Neutrophil (primary cell): ENCODE results near the gene DDO.

Source experiments
- H3K27ac ChIP-seq: fragments of 200-600 bp; sonication (generic); 2 replicates; pipeline ENCODE4 v1.5.1; 2016; ENCODE audit warnings: mild to moderate bottlenecking, moderate library complexity
- H3K27me3 ChIP-seq: fragments of 200-600 bp; sonication (generic); 2 replicates; pipeline ENCODE4 v1.6.0; 2016; ENCODE audit warnings: mild to moderate bottlenecking
- H3K36me3 ChIP-seq: fragments of 200-600 bp; sonication (generic); 2 replicates; pipeline ENCODE4 v1.5.1; 2017
- H3K4me1 ChIP-seq, 2 experiments: fragments of 200-600 bp in 1 of 2; sonication (generic) in 1 of 2; 1 replicate in 1 of 2; 2 replicates in 1 of 2; pipeline versions ENCODE4 v1.5.1 to v1.6.1; 2013 to 2016; ENCODE audit warnings: low read depth in 1 of 2, low read length in 1 of 2, mild to moderate bottlenecking in 1 of 2, moderate library complexity in 1 of 2; ENCODE audit not compliant: control insufficient read depth in 1 of 2, insufficient read depth in 1 of 2
- H3K4me3 ChIP-seq, 2 experiments: fragments of 200-600 bp in 1 of 2; sonication (generic) in 1 of 2; 1 replicate in 1 of 2; 2 replicates in 1 of 2; pipeline ENCODE4 v1.5.1; 2013 to 2016; ENCODE audit warnings: low read depth in 1 of 2, low read length in 1 of 2, mild to moderate bottlenecking in 1 of 2, moderate library complexity in 1 of 2
- H3K9me3 ChIP-seq: fragments of 200-600 bp; sonication (generic); 2 replicates; pipeline ENCODE4 v1.5.1; 2016
- TF ChIP-seq, protein P1 (sequence below): fragments of 200-600 bp; sonication (generic); IDR thresholded peaks from 2 replicates; pipeline ENCODE4 v1.5.1; 2016; ENCODE audit warnings: antibody characterized with exemption

The DDO gene

DNA sequence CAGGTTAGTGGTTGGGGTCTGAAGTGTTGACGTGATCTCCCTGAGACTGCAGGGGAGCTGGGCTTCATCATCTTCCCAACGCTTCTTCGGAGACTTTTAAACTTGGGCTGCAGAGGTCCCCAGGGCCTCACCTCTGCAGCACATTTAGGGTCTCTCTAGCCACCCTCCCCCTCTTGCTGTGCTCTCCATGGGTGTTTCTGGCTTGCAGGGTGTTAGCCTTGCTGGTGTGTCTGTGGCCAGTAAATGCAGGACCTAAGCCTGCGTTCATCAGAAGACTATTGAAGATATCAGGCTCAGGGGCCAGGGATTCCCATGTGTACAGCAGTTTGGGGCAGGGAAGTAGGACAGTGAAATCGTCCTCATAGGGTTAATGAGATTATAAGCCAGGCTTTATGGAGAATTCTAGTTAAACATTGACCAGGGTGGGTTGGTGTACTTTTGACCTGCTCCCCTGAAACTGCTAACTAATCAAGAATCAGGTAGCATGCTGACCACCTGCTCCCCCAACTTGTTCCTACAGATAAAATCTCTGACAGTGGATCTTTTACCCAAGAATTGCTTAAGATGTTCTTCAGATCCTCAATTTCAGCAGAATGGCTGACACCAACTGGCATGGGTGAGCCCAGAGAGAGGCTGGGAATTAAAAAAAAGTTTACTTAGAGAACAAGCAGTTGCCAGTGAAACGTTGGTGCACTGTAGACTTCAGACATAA lies 3.8 kb upstream of the DDO start:
- TF ChIP-seq, protein P1, sequence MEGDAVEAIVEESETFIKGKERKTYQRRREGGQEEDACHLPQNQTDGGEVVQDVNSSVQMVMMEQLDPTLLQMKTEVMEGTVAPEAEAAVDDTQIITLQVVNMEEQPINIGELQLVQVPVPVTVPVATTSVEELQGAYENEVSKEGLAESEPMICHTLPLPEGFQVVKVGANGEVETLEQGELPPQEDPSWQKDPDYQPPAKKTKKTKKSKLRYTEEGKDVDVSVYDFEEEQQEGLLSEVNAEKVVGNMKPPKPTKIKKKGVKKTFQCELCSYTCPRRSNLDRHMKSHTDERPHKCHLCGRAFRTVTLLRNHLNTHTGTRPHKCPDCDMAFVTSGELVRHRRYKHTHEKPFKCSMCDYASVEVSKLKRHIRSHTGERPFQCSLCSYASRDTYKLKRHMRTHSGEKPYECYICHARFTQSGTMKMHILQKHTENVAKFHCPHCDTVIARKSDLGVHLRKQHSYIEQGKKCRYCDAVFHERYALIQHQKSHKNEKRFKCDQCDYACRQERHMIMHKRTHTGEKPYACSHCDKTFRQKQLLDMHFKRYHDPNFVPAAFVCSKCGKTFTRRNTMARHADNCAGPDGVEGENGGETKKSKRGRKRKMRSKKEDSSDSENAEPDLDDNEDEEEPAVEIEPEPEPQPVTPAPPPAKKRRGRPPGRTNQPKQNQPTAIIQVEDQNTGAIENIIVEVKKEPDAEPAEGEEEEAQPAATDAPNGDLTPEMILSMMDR, result no peak
- no peaks in the 10 kb centered on the region for H3K9me3 ChIP-seq
- H3K4me1 ChIP-seq, result peaks cover 8 to 35% of the 10 kb centered on the region in 2 experiments
- no peak overlapping the region for H3K4me3 ChIP-seq
- H3K36me3 ChIP-seq, result no peaks in the 10 kb centered on the region
- no peak overlapping the region for H3K27ac ChIP-seq
- H3K27me3 ChIP-seq, result no peaks in the 10 kb centered on the region

DNA sequence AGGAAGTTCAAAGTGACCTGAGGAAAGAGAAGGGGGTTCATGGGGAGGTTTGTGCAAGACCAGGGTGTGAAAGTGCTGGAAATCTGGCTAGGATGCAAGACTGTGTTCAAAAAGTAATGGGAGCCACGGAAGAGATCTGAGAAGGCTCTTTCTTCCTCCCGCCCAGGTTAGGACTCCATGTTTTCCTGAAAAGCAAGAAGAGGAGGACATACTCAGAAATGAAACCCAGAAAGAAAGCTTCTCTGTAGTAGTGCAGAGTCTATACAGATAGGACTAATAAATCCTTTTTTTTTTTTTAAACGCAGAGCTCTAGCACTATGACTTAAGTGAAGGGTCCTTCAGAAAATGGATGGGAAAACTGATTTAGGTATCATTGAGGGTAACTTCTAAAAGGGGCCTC lies 3.2 kb upstream of the DDO start:
- TF ChIP-seq, protein P1, result no peak
- Histone ChIP-seq H3K36me3 (no peaks in the 10 kb centered on the region), H3K27ac (no peak overlapping the region)

DNA sequence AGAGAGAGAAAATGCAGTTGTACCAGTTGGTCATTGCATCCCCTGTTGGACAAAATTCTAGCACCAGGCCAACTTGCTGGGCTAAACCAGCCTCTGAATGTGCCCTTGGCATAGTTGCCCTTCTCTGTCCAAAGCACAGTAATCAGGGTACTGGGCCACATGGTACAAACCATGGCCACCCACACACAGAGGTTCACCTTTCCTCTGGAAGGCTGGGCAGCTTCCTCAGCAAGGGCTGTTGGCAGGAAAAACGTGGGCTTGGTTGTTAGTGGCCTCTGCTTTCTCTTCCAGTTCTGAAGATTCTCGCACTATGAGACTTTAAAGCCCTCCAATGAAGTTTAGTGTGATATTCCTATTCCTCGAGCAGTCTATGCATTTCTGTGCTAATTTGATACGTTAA lies 706 bp downstream of the DDO start:
- Histone ChIP-seq H3K27ac (peak overlapping the region; percentile 23), H3K36me3 (no peaks in the 10 kb centered on the region), H3K27me3 (no peaks in the 10 kb centered on the region), H3K4me3 (no peak overlapping the region), H3K4me1 (peaks cover 0 to 19% of the 10 kb centered on the region in 2 experiments), H3K9me3 (no peaks in the 10 kb centered on the region)
- TF ChIP-seq, protein P1, result no peak

More for the DNA sequence above, 3.2 kb upstream of the DDO start:
- peaks cover 8 to 35% of the 10 kb centered on the region in 2 experiments for H3K4me1 ChIP-seq
- no peaks in the 10 kb centered on the region for H3K27me3 ChIP-seq
- no peaks in the 10 kb centered on the region for H3K9me3 ChIP-seq
- H3K4me3 ChIP-seq, result no peak overlapping the region

DNA sequence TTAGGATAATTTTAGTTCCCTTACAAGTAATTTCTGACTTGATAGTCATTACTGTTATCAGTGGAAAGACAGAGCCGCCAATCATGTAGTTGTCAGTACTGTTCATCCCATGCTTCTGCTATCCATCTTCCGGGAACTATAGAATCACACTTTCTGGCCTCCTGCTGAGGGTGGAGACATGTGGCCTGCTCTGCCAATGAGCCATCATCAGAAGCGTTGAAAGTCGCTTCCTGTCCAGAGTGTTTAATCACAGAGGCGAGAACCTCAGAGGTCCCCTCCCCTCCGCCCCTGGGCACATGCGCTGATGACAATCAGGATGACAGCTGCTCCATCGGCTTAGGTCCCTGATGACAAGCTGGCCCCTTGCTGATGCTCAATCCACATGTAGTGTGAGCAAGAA lies 3.0 kb downstream of the DDO start:
- H3K9me3 ChIP-seq, result no peaks in the 10 kb centered on the region
- no peak overlapping the region for H3K4me3 ChIP-seq
- H3K4me1 ChIP-seq, result peaks cover 0 to 19% of the 10 kb centered on the region in 2 experiments
- no peaks in the 10 kb centered on the region for H3K36me3 ChIP-seq
- H3K27ac ChIP-seq, result no peak overlapping the region
- no peaks in the 10 kb centered on the region for H3K27me3 ChIP-seq
- TF ChIP-seq, protein P1, result no peak

DNA sequence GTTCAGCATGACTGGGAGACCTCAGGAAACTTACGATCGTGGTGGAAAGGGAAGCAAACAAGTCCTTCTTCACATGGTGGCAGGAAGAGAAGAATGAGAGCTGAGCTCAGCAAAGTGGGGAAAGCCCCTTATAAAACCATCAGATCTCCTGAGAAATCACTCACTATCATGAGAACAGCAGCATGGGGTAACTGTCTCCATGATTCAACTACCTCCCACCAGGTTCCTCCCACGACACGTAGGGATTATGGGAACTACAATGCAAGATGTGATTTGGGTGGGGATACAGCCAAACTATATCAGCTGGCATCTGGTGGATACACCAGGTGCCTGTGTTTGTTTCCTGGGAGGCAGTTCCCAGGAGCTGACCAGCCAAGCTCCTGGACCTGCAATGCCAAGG lies 4.9 kb downstream of the DDO start:
- Histone ChIP-seq H3K4me1 (peaks cover 0 to 11% of the 10 kb centered on the region in 2 experiments), H3K36me3 (no peaks in the 10 kb centered on the region), H3K27me3 (no peaks in the 10 kb centered on the region), H3K4me3 (no peak overlapping the region), H3K27ac (no peak overlapping the region), H3K9me3 (no peaks in the 10 kb centered on the region)
- TF ChIP-seq, protein P1, result no peak
